ENCODE results near the gene BMPR2.
"Not testable (repeated sequence)": the region's sequence is repeated elsewhere in the genome, so short reads cannot be mapped to it uniquely, and the experiment has no call there.

BMPR2 gene

DNA sequence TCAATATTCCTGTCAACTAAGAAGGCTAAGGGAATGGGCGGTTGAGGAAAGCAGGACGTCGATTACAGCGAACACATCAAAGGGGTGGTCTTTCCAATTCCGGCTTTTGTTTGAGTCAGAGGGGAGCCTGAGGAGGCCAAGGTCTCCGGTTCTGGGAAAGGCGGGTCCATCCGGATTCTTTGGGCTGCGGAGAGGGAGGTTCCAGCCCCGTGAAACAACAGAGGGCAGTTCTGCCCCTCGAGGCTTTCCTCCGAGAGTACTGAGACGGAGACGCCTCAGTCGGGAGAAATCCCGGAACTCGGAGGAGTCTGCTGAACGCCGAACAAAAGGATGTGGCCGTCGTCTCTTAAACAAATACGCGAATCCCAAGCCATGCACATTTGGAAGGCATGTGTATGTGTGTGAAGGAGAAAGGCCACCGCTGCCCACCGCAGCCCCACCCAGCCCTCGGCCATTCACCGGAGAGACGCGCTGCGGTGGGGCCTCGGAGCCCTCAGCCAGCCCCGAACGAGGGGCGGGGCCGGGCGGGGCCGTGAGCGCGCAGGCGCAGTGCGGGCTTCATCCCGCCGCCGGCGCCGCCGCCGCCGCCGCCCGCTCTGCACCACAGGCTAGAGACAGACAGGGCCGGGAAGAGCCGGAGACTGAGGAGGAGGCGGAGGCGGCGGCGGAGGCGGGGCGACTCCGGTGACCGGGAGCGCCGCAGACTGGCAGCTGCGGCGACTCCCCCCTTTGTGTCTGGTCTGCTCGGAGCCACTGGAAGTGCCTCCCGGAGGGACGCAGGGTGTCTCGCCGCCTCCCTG lies at the start of gene BMPR2:
Gene BMPR2 (plus strand): TSS at position 719 of the 800 bp plus-strand sequence. CDS start 1,148 bp downstream, outside the sequence.
- peak; percentile 76 for DNase-seq

DNA sequence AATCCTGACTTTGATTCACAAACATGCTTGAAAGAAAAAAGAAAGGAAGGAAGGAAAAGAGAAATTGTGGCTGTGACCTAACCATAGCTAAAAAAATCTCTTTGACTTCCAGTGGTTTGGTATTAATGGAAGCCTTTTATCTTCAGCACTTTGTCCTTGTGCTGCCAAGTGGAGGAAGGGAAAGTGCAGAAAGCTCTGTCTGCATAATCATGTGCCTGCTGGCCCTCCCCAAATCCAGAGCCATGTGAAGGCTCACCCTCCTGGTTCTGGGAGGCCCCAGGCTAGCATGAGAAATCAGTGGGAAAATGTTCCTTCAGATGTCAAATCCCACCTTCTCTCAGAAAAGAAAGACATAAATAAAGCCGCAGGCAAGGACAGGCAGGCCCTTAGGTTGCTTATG lies 48.3 kb upstream of the BMPR2 start:
- DNase-seq, result no peak

DNA sequence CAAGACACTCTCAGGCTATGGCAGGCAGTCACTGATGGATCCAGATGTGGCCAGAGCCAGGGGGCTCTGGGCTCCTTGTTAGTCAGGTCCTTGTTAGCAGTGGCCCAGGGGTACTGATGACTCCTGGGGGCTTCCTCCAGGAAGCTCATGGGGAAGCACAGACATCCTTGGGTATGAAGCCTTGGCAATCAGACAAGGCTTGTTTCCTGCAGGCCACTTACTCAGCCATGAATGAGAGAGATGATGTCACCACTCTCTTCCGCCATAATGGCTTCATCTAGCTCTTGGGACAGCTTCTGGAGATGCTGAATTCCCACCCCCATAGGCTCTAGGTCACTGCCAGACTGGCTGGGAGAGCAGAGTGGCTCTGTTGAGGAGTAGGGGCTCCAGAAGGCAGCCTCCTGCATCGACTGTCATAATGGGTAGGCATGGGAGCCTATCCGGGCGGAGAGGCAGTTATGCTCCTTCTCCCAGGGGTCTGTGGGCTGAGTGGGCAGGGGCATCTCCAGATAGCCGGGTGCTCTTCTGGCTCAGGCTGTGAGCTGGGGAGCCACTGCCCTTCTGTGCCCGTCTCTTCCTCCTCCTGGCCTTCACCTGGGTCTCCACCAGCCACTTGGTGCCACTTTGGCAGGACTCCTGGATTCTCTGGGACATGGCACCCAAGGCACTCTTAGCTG lies 40.2 kb upstream of the BMPR2 start:
- no peak for DNase-seq

DNA sequence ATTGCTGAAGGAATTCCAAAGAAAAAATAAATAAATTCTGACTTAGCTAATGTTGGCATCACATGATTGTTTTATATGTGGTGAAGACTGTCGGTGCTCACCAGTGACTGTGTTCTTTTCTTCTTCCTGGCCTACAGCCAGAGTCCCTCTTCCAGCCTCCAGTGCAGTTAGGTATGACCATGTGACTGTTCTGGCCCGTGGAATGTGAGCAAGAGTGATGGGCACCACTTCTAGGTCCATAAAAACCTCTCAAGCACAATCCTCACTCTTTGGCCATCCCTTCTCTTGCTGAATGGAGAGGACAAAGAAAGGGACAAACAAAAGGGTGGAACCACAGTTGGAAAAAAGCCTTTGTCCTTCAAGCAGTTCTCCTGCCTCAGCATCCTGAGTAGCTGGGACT lies 39.0 kb upstream of the BMPR2 start:
- no peak for DNase-seq

DNA sequence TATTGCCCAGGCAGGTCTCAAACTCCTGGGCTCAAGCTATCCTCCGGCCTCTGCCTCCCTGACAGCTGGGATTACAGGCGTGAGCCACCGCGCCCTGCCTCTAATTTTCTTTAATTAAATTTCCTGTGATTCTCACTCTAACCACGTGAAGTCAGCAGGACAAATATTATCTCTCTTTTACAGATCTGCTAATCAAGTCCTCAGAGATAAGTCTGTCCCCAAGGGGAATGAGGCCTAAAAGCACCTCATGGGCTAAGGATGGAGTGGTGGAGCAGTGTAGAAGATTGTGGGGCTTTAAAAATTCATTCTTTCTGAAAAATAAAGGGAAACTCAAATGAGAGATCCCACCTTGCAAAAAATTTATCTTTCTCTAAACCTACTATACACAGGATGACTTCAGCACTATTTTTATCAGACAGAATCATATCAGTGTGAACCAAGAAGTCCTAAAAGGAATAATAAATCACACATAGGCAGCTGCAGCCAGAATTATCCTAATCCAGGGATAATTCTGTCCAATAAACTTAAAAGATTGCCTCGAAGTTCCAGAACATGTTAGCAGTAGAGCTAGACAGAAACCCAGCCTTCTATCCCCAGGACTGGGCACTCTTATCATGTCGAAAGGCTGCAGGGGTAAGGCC lies 38.3 kb upstream of the BMPR2 start:
- no peak for DNase-seq

DNA sequence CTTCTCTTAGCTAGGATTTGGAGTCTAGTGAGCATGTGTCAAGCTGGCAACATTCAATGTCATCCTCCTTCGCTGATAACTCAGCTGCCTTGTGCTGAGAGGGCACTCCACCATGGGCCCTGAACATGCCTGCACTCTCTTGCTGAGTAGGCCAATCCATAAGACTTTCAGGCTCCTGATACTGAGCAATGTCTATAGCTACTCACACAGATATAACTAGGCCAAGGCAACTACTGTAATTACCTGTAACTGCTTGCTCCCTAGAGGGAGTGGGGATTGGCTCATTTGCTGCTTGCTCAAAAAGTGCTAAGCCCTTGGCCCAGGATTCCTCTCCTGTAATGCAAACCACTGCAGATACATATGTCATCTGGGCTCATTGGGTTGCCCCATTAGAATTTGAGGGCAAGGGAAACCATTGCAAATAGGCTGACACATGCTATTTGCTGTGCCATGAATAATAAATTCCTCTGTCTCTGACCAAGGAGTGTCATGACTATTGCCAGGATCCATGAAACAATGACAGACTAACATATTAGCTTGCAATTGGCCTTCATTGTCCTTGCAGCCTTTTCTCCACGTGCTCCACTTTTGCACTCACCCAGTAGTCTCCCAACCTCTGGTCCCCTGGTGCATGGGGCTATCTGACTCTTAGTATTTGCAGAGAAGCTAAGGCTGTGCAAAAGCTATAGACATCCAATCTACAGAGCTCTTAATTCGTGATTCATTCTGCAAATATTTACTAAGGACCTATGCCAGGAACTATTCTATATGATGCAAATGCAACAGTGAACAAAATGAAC lies 36.9 kb upstream of the BMPR2 start:
- no peak for DNase-seq

DNA sequence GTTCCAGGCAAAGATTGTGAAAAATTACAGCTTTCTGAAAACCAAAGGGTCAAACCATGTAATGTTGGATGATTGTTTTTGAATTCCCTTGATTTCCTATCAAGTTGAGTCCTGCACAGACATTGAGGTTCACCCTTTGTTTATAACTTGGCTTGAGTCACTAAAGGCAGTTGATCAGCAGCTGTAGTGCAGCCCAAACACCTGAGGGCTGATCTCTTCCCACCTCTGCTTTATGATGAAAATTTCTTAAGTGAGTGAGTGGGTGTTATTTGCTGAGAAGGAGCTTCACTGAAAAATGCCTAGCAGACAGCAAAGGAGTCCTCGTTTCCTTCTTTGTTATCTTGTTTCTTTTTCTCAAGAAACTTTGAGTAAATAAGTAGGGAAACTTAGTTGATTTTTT lies 31.9 kb upstream of the BMPR2 start:
- DNase-seq, result no peak

DNA sequence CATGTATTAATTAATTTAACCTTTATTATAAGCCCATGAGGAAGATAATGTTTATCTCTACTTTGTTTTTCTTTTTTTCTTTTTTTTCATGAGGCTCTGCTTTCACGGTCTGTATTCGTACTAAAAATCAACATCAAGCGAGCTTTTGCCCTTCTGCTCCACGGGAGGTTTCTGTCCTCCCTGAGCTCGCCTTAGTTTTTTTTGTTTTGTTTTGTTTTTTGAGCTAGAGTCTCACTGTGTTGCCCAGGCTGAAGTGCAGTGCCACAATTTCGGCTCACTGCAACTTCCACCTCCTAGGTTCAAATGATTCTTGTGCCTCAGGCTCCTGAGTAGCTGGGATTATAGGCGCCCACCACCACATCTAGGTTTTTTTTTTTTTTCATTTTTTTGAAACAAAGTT lies 29.9 kb upstream of the BMPR2 start:
- DNase-seq, result no peak

DNA sequence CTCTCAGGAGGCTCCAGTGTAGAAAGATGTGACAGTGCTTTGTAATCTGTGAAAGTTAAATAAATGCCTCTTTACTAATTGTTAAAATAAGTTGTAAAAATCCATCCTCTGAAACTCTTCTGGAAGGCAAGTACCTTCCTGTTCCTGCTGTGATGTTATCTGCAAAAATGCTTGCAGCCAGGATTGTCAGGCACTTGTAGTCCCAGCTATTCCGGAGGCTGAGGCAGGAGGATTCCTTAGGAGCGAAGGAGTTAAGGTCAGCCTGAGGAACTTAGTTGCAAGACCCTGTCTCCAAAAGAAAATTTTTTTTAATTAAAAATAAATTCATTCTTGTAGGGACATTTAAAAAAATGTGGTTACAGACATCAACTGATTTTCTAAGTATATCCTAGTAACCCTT lies 22.7 kb upstream of the BMPR2 start:
- no peak for DNase-seq

DNA sequence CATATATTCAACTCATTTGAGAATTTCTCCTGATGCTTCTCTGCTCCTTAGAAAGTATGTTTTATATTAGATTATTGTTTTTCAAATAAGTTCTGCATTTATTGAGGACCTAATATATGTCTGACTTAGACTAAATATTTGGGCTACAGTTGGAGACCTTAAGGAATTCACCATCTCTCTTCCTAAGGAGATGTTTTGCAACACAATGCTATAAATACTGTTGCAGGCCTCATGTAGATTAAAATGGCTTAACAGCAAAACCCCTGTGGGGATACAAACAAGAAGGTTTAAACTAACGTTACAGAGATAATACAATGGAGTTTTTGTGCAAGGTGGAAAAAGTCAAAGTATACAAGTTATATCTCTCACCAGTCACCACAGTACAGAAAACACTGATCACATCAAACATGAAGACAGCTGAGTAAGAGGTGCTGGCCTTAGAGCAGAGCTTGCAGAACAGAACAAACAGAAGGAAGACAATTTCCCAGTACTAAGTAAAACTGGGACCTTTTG lies 20.1 kb upstream of the BMPR2 start:
- DNase-seq, result no peak

DNA sequence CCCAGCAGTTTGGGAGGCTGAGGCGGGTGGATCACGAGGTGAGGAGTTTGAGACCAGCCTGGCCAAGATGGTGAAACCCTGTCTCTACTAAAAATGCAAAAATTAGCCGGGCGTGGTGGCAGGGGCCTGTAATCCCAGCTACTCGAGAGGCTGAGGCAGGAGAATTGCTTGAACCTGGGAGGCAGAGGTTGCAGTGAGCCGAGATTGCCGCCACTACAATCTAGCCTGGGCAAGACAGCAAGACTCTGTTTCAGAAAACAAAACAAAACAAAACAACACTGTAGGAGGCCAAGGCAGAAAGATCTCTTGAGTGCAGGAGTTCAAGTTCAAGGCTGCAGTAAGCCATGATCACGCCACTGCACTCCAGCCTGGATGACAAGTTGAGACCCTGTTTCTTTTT lies 17.2 kb upstream of the BMPR2 start:
- DNase-seq, result not testable (repeated sequence)

DNA sequence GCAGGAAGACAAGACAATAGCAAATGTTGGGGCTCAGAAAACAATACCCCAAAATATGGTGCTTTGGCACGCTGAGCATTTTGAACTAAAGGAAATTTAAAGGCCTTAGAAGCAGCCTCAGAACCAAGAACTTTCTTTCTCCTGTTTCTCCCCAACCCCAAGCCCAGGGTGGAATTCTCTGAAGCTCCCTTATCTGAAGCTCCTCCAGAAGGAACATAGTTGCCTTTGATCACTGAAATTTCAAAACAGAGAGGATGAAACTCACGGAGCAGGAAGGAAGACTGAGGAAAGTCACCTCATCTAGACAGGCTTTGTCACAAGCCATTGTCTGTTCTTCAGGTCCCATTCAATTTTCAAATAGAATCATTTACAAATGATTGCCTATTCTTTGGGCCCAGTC lies 15.5 kb upstream of the BMPR2 start:
- DNase-seq, result no peak

DNA sequence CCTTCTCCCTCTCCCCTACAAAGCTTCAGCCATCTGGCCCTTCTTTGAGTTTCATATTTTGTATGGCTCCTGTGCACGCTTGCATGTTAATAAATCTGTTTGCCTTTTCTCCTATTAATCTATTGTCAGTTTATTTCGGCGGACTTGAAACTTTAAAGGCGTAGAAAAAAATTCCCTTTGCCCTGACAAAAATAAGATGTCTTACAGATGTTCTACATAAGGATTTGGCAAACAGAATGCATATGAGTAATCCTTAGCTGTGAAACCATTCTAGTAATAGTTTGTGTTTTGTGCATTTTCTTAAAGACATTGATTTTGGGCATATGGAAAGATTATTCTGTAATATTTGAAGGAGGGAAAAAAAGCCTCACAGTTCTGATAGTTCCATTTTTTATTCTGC lies 15.0 kb upstream of the BMPR2 start:
- no peak for DNase-seq

DNA sequence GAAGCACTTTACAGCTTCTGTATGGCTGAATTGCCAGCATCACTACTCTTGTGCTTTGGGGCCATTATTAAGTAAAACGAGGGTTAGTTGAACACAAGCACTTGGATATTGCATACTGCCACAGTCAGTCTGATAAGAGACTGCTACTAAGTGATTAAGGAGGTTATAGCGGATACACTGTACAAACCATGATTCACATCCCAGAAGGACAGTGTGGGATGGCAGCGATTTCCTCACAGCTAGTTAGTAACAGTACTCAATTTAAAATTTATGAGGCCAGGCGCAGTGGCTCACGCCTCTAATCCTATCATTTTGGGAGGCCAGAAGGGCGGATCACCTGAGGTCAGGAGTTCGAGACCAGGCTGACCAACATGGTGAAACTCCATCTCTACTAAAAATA lies 2.6 kb upstream of the BMPR2 start:
- no peak for DNase-seq

DNA sequence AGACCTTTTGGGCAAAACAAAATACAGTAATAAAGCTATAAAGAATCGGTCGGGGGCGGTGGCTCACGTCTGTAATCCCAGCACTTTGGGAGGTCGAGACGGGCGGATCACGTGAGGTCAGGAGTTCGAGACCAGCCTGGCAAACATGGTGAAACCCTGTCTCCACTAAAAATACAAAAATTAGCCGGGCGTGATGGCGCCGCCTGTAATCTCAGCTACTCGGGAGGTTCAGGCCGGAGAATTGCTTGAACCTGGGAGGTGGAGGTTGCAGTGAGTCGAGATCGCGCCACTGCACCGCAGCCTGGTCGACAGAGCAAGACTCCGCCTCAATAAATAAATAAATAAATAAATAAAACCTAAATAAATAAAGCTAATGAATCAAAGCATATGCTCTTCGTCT lies 1.7 kb upstream of the BMPR2 start:
- DNase-seq, result not testable (repeated sequence)

DNA sequence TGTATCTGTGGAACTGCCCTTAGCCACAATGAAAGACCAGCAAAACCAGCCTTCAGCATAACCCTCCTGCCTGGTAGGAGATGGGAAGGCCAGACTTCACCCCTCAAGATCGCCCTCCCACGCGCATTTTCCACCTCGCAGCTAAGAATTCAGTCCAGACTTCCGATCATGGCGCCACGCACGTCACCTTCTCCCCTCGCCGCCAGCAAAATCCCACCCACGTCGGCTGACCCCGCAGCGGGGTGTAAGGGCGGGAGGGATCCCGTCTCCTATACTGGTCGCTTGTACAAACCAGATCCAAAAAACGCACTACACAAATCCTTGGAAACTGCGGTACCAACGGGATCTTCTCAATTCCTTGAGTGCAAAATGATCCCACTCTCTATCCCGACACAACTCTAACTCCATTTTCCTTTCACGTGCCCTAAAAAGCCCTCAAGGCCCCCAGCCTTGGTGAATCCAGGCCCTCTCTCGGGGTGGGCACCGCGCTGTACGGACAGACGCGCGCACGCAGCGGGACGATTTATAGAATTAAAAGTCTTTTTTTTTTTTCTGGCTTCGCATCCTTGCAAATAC lies 1.0 kb upstream of the BMPR2 start:
- peak; percentile 36 for DNase-seq

DNA sequence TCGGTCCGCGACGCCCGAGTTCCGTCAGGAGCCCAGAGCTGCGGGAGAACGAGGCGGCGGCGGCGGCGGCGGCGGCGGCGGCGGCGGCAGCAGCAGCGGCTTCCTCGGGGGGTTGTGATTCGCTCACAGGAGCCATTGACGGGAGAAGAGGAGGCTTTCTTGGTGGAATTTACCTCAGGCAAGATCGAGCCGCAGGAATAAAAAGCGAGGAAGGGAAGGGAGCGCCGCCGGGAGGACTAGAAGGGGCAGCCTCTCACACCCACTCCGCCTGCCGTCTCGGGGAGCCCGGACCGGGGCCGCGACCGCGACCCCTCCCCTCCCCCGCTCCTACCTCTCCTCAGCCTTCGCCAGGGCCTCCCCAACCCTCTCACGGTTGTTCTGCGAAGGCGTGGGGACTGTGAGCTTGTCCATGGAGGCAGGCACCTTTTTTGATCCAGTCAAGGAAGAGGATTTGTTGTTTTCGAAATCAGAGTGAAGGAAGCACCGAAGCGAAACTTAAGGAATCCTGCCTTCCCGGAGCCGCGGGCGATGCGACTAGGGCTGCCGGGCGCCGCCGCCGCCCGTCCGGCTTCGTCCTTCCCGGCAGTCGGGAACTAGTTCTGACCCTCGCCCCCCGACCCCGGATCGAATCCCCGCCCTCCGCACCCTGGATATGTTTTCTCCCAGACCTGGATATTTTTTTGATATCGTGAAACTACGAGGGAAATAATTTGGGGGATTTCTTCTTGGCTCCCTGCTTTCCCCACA lies 506 bp downstream of the BMPR2 start:
- DNase-seq, result peak; percentile 48

DNA sequence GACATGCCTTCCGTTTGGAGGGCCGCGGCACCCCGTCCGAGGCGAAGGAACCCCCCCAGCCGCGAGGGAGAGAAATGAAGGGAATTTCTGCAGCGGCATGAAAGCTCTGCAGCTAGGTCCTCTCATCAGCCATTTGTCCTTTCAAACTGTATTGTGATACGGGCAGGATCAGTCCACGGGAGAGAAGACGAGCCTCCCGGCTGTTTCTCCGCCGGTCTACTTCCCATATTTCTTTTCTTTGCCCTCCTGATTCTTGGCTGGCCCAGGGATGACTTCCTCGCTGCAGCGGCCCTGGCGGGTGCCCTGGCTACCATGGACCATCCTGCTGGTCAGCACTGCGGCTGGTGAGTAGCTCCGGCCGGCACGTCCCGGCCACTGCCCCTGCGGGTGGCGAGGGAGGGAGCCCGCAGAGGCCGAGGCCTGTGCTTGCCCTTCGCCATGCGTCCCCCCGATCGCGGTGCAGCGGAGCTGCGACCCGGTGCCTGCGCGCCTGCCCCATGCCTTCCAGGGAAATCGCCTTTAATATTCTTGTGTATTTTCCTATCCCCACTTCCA lies 1.2 kb downstream of the BMPR2 start:
- no peak for DNase-seq

DNA sequence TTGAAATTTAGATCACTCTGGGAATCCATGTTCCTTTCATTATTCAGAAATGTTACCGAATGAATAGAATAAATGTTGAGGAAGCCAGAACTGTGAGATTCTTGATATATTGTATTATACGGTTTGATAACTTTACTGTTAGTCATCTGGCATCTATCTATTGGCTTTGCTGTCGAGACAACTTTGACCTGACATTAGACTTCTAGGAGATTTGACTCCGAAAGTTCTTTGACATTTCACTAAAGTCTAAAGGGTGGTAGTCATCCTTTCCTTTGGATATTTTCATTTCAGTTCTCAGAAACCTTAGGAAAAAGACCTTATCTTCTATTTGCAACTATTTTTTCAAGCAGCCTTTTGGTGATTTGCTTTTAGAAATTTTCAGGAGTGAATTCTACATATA lies 1.9 kb downstream of the BMPR2 start:
- DNase-seq, result no peak

DNA sequence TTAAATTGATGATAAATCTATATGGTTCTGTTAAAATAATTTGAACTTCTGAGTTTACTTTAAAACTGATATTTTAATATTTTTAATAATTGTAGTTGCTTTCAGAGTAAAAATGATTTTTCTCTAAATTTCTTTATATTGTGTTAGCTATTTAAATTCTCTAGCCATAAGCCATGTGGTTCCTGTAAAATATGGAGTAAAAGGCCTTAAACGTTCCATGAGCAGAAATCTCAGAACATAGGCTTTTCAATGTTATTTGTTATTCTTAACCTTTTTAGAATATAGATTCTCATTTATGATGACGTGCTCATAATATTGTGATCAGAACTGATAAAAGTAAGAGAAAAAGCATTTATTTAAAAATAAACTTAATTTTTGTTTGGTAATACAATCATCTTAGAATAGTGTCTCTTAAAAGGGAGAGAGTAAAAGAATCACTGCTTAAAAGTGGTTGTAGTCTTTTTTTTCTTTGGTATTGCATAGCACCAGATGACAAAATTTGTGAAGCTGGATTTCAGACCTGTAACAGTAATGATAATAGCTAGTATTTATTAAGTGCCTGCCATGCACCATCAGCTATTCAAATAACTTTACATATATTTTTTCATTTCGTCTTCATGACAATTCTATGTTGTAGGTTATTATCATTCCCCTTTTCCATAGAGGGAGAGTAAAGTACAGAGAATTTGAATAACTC lies 2.7 kb downstream of the BMPR2 start:
- no peak for DNase-seq

DNA sequence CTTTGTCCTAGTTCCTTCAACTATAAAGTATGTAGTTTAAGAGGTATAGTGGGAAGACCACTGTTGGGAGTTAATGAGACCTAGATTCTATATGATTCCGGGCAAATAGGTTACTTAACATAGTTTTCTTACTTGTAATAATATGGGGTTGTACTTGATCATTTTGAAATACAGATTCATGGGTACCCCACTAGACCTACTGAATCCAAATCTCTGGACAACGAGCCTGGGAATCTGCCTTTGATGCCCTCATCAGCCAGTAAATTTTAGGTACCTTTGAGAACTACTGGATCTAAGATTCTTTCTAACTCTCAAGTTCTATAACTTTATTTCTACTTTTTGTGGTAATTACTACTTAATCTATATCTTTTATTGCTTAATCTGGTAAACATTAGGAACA lies 6.6 kb downstream of the BMPR2 start:
- no peak for DNase-seq
